OCI-LY7 (cell line): ENCODE results near the gene MFN1.

ENCODE experiments used
- EZH2phosphoT487 ChIP-seq: fragments of 200-600 bp; sonication (generic); IDR thresholded peaks from 2 replicates; pipeline ENCODE4 v1.6.1; 2018; ENCODE audit warnings: low read depth, borderline replicate concordance, mild to moderate bottlenecking, mixed run types, antibody characterized with exemption, low read length, moderate library complexity, mixed read lengths
- TF ChIP-seq, protein P1 (sequence below): fragments of 200-600 bp; sonication (generic); conservative IDR thresholded peaks from 2 replicates; pipeline ENCODE4 v1.5.1; 2014; ENCODE audit warnings: mild to moderate bottlenecking, antibody characterized with exemption, low read length, moderate library complexity, mixed read lengths

DNA sequence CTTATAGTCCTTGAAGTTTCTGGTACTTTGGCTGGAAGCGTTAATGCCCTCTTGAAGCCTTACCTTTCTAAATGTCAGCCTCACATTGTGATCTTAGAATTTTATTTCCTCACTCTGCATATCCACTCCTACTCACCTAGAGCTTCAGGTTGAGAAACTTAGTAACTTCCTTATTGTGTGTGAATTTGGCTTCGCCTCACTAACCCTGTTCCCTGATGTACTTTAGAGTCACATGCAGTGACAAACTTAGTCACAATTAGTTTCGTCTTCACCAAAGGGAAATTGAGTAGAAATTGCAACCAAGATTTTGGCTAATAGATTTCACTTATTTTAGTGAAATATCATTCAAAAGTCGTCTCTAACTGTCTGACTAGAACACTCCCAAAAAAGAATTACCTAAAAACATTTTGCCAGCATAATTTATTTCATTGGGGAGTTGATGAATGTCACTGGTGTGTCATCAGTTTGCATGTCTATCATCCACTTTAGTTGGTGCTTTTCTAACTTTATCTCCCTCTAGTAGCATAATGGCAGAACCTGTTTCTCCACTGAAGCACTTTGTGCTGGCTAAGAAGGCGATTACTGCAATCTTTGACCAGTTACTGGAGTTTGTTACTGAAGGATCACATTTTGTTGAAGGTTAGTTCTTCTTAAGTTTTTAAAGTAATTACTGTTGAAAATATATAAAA lies 960 bp downstream of the MFN1 start:
- TF ChIP-seq, protein P1, sequence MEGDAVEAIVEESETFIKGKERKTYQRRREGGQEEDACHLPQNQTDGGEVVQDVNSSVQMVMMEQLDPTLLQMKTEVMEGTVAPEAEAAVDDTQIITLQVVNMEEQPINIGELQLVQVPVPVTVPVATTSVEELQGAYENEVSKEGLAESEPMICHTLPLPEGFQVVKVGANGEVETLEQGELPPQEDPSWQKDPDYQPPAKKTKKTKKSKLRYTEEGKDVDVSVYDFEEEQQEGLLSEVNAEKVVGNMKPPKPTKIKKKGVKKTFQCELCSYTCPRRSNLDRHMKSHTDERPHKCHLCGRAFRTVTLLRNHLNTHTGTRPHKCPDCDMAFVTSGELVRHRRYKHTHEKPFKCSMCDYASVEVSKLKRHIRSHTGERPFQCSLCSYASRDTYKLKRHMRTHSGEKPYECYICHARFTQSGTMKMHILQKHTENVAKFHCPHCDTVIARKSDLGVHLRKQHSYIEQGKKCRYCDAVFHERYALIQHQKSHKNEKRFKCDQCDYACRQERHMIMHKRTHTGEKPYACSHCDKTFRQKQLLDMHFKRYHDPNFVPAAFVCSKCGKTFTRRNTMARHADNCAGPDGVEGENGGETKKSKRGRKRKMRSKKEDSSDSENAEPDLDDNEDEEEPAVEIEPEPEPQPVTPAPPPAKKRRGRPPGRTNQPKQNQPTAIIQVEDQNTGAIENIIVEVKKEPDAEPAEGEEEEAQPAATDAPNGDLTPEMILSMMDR = no peak
- no peak for TF ChIP-seq EZH2phosphoT487
